Activated naive CD4-positive, alpha-beta T cell treated with anti-CD3 and anti-CD28 coated beads, Interleukin-2, amount 50 U/mL, for 72 hours (primary cell): ENCODE results near the gene PNLDC1. TPM values are rescaled to one million over a fixed set of nuclear protein-coding genes. Genes with fewer than 3 reads are reported as not detected.
"Not testable (repeated sequence)": the region's sequence is repeated elsewhere in the genome, so short reads cannot be mapped to it uniquely, and the experiment has no call there.

Source experiments
- ATAC-seq, 2 donors: fragments of 150-1000 bp; cut with Tn5 transposase; 2 replicates each; pipeline ENCODE4 v1.10.0; 2021; ENCODE audit warnings: mild to moderate bottlenecking in 2 of 2, moderate library complexity in 2 of 2
- DNase-seq, 2 donors: peaks; one replicate each; pipeline ENCODE4 v3.0.0; 2021 to 2022; ENCODE audit warnings: low spot score in 2 of 2
- H3K27ac Mint-ChIP-seq, 2 donors: one replicate each; pipeline ENCODE4 v1.8.0; 2022; ENCODE audit warnings: mild to moderate bottlenecking in 2 of 2, mixed read lengths in 2 of 2
- H3K36me3 Mint-ChIP-seq, 2 donors: one replicate each; pipeline ENCODE4 v1.8.0; 2022; ENCODE audit warnings: mixed read lengths in 2 of 2
- H3K9me3 Mint-ChIP-seq, 2 donors: one replicate each; pipeline ENCODE4 v1.8.0; 2022; ENCODE audit warnings: mixed read lengths in 2 of 2
- total RNA-seq, 2 donors: library from RNA; stranded (reverse); gene quantifications; one replicate each; pipeline ENCODE4 v1.2.3, GENCODE V29; 2022

The PNLDC1 gene
- total RNA-seq, 2 donors from 2014 or later, result 0.35 to 0.80 TPM

DNA sequence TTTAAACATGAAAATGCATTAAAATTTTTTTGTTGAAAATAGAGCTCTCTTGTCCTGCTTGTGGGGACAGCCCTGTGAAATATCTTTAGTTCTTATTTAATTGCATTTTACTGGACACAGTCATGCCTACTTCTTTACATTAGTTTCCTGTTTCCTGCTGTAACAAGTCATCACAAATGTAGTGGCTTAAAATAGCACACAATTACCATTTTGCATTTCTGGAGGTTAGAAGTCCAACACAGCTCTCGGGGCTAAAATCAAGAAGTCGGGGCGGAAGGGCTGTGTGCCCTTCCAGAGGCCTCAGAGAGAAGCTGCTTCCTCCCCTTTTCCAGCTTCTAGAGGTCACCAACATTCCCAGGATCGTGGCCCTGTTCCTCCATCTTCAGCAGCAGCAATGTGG, 29.4 kb downstream of the PNLDC1 start:
- Mint-ChIP-seq H3K27ac (no peak overlapping the region), H3K9me3 (no peaks in the 10 kb centered on the region), H3K36me3 (no peaks in the 10 kb centered on the region)
- no peak for DNase-seq
- ATAC-seq, result no peak

DNA sequence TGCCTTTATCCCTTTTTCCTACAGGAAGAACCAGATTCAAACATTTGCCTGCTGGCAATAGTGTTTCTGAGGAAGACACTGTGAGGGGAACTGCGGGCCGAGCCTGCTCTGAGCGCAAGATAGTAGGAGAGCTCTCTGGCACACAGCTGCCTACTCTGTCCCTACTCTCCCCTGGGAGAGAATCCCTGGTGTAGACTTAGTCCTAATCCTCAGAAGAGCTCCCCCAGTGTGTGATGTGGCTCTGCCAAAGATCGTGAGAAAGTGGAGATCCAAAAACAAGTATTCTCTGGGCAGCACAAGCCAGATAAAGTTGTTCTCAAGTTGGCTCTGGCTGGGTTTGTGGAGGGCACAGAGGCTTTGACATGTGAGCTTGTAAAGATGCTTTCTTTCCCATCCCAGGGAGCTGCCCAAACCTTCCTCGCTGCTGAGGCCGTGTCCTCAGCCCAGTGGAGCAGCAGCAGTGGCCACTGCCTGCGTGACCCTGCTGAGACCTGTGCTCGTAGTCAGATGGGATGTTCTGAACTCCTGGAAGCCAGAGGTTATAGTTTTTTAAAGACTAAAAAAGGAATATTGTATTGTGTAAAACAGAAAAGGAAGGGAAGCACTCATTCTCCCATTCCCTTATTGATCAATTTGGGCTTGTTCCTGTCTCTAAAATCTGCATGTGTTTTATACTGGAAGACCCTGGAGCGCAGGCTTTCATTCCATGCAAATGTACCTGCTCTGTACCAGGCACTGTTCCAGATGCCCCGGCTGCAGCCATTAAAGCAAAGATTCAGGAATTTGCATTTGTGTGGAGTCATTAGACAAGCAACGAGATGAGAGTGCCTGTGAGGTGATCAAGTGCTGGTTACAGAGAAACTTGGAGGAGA, 30.7 kb downstream of the PNLDC1 start:
- DNase-seq (no peak), ATAC-seq (no peak)
- H3K27ac Mint-ChIP-seq, result no peak overlapping the region
- H3K36me3 Mint-ChIP-seq, result no peaks in the 10 kb centered on the region
- no peaks in the 10 kb centered on the region for H3K9me3 Mint-ChIP-seq

DNA sequence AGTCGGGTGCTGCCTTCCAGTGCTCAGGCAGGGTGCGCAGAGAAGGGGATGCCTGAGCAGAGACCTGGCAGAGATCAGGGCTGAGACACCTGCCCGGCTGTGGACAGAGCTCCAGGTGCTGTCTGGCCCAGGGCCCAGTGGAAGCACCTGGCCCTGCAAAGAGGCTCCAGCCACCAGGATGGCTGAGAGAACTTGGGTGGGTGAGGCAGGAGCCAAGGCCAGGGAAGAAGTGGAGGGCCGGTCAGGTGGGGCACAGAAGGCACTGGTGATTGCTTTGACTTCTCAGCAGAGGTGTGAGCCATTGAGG, 31.2 kb downstream of the PNLDC1 start:
- no peak for DNase-seq
- Mint-ChIP-seq H3K9me3 (no peaks in the 10 kb centered on the region), H3K36me3 (no peaks in the 10 kb centered on the region), H3K27ac (no peak overlapping the region)
- no peak for ATAC-seq

DNA sequence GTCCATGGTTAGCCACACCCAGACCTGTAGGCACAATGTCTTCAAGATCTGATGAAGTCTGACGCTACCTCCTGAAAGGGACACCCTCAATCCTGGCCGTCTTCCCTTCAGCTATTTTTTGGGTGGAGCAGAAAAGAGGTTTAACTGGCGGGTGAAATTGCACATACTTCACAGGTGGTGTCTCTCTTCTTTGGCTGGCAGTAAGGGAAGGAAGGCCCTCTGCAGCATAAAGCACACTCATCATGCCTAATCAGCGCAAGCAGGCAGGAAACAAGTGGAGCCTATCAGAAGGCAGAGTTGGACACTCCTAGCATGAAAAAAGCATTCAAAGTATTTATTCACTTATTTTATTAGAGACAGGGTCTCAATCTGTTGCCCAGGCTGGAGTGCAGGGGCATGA, 32.9 kb downstream of the PNLDC1 start:
- ATAC-seq, result no peak
- Mint-ChIP-seq H3K36me3 (no peaks in the 10 kb centered on the region), H3K27ac (no peak overlapping the region), H3K9me3 (no peaks in the 10 kb centered on the region)
- DNase-seq, result no peak

DNA sequence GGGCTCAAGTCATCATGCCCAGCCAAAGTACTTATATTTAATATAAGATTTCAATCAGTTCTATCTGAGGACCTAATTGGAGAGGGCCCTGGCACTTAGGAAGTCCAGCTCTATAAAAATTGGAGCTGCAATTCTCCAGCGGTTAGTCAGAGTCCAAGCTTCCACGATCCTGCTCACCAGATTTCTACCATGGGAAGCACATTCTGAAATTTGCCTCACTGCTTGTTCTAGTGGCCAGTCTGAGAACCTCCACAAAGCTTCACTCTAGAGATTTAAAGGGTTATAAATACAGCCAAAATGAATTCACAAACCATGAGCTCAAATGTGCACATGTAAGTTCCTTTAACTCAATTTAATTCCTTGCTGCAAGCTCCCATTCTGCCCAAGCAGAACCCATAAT, 33.5 kb downstream of the PNLDC1 start:
- H3K27ac Mint-ChIP-seq, result no peak overlapping the region
- DNase-seq, result no peak
- ATAC-seq, result no peak
- no peaks in the 10 kb centered on the region for H3K36me3 Mint-ChIP-seq
- H3K9me3 Mint-ChIP-seq, result no peaks in the 10 kb centered on the region

DNA sequence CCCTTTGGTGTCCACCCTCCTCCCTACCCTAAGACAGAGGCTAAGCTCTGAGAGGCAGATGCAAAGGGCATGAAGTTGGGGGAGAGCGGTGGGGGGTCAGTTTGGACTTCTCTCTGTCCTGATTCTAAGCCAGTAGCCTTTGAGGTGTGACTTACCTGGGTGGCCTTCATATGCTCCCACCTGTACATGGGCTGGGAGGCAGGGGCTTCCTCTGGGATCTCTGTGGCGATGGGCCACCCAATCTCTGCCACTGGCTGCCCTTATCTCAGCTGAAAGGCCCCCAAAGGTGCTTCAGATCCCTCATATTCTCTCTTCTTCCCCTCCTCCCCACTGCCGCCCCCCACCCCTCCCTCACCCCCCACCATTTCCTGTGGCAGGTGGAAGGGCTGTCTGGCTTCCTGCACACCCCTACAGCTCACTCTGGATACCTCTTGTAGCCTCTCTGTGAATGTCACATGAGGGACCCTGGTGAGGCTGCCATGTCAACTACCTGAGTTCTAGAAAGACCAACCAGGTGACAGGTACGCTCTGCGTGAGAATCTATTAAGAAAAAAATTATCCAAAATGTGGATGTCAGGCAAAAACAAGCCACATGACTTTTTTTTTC, 34.0 kb downstream of the PNLDC1 start:
- ATAC-seq (no peak), DNase-seq (no peak)
- Mint-ChIP-seq H3K27ac (no peak overlapping the region), H3K36me3 (no peaks in the 10 kb centered on the region), H3K9me3 (no peaks in the 10 kb centered on the region)

DNA sequence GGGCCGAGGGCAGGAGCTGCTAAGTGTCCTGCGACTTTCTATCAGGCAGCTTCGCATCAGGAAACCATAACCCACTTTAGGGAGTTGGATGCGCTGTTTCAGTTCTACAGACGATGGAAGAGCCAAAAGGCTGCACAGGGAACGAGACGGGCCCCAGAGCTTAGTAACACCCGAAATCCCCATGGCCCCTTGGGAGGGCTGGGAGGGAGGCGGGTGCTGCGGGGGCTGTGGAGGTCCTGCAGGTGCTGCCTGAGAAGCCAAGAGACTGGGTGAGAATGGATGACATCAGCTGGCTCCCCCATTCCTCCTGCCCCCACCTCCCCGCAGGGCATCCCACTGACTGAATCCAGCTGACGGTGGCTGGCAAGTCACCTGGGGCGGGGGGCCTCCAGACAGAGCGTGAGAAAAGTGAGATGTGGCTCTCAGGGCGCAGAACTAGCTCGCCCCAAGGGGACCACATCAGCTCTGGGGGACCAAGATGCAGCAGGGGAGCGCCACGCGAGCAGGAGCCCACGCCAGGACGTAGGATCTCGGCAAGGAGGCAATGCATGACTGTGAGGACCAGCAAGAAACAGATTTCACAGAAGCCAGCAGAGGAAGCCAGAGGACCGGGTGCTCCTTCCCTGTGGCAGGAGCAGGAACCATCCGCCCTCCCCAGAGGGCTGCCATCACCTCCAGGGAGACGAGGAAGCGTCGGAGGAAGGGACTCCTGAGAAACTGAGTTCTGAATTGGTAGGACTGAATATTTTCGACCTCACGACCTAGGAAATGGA, 36.8 kb downstream of the PNLDC1 start:
- ATAC-seq (no peak), DNase-seq (no peak)
- Mint-ChIP-seq H3K9me3 (no peaks in the 10 kb centered on the region), H3K36me3 (no peaks in the 10 kb centered on the region), H3K27ac (no peak overlapping the region)

DNA sequence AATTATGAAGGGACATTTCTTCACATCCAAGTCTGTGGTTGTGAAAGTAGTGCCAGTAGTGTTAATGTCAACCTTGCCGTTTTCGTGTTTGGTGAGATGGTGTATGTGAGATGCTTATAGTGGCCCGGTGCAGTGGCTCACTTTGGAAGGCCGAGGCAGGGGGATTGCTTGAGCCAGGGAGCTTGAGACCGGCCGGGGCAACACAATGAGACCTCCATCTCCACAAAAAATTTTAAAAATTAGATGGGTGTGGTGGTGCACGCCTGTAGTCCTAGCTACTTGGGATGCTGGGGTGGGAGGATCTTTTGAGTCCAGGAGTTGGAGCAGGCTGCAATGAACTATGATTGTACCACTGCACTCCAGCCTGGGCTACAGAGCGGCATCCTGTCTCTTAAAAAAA, 37.4 kb downstream of the PNLDC1 start:
- H3K9me3 Mint-ChIP-seq, result no peaks in the 10 kb centered on the region
- no peak overlapping the region for H3K27ac Mint-ChIP-seq
- no peaks in the 10 kb centered on the region for H3K36me3 Mint-ChIP-seq
- ATAC-seq (no peak), DNase-seq (no peak)

DNA sequence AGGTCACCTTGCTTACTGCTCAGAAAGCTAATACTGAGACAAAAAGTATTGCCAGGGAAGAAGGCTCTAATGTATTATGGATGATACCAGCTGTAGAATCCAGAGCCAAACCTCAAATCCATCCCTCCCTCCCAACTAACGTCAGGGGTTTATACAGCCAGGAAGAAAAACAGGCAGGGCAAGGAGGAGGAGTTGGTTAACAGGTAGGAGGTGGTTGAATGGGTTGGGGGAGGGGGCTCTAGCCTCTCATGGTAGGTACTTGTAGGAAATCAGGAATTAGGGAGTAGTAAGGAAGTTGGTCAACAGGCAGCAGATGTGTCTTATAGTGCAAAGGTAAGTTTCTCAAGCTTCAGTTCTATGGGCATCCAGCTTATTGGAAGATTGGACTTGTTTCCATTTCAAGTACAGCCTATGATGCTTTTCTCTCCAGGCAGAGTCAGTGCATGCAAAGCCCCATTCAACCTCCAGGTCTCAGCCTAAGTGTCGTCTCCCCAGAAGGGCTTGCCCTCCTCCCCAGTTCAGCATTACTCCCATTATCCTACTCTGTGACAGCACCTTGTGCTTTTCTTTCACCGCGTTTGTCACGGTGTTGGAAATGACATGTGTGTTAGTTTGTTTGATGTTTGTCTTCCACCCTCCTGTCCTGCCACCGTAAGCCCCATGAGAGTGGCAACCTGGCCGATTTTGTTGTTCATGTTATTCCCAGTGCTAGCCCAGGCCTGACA, 38.1 kb downstream of the PNLDC1 start:
- no peaks in the 10 kb centered on the region for H3K9me3 Mint-ChIP-seq
- ATAC-seq, result no peak
- H3K36me3 Mint-ChIP-seq, result no peaks in the 10 kb centered on the region
- no peak overlapping the region for H3K27ac Mint-ChIP-seq
- no peak for DNase-seq

DNA sequence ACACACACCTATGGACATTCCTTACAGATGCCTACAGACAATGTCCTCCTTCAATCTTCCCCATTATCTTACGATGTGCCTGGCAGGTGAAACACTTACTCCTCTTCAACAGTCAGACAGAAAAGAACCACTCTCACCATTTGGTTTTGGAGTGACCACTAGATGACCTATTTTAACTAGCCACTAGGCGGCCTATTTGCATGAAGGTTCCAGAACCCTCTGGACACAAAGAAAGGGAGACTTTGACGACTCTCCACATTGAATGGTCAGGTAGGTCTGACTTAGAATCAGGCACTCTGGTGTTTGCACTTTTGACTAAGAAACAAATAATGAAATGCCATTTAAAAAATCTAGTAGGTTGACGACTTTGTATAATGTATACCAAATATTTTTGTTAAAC, 42.0 kb downstream of the PNLDC1 start:
- DNase-seq (no peak), ATAC-seq (no peak)
- Mint-ChIP-seq H3K9me3 (no peaks in the 10 kb centered on the region), H3K27ac (no peak overlapping the region), H3K36me3 (no peaks in the 10 kb centered on the region)

DNA sequence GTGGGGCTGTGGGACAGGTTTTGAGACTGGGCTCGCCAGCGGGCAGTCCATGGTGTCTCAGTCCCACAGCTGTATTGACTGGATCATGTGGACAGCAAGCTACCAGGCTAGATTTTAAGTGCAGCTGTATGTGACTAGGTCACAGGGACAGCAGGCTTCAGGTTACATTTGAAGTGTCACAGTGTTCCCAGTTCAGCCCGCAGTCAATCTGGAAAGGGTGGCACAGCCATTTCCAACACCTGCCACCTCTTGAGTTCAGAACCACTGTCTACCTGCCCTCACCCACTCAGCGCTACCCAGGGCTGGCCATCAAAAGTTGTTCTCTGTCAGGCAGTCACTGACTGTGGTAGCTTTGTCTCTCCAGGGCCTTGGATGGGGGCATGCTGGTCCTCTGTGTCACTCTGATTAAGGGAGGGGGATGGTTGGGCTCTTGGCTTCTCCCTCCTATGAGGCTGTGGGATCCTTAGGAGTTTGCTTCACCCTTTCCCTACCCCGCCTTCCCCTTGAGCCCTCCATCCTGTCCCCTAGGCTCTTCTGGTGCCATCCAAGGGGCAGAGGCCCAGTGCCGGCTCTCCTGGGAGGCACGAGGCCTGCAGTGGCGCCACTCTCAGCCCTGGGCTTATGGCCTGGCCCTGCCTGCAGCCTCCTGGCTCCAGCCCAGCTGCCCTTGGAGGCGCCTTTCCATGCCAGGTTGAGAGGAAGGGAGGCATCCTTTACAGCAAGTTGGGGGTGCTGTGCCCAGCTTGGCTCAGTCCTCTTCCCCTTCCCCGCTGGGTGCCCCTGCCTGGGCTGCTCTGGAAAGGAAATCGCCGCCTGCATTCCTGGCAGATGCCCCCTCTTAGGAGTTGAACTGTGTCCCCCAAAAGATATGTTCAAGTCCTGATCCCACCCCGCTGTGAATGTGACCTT, 44.9 kb downstream of the PNLDC1 start:
- ATAC-seq (no peak), DNase-seq (no peak)
- Mint-ChIP-seq H3K36me3 (peaks cover 5 to 6% of the 10 kb centered on the region in 2 donors), H3K9me3 (peaks cover 0 to 11% of the 10 kb centered on the region in 2 donors), H3K27ac (peak overlapping the region in 1 of 2 donors; percentile 34)

DNA sequence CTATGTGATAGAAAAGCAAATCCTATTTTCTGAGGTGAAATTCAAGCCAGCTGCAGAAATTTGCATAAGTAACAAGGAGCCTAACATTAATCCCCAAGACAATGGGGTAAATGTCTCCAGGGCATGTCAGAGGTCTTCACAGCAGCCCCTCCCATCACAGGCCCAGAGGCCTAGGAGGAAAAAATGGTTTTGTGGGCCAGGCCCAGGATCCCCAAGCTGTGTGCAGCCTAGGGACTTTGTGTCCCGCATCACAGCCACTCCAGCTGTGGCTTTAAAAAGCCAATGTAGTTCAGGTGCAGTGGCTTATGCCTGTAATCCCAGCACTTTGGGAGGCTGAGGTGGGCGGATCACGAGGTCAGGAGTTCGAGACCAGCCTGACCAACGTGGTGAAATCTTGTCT, 48.5 kb downstream of the PNLDC1 start:
- peaks cover 0 to 14% of the 10 kb centered on the region in 2 donors for H3K9me3 Mint-ChIP-seq
- not testable (repeated sequence) for H3K36me3 Mint-ChIP-seq, ATAC-seq, H3K27ac Mint-ChIP-seq, DNase-seq

DNA sequence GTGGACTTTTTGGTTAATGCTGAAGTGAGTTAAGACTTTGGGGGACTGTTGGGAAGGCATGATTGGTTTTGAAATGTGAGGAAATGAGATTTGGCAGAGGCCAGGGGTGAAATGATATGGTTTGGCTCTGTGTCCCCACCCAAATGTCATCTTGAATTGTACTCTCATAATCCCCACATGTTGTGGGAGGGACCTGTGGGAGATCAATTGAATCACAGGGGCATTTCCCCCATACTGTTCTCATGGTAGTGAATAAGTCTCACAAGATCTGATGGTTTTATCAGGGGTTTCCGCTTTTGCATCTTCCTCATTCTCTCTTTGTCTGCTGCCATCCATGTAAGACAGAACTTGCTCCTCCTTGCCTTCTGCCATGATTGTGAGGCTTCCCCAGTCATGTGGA, 49.8 kb downstream of the PNLDC1 start:
- not testable (repeated sequence) for ATAC-seq, DNase-seq, H3K36me3 Mint-ChIP-seq, H3K27ac Mint-ChIP-seq
- peaks cover 0 to 14% of the 10 kb centered on the region in 2 donors for H3K9me3 Mint-ChIP-seq

DNA sequence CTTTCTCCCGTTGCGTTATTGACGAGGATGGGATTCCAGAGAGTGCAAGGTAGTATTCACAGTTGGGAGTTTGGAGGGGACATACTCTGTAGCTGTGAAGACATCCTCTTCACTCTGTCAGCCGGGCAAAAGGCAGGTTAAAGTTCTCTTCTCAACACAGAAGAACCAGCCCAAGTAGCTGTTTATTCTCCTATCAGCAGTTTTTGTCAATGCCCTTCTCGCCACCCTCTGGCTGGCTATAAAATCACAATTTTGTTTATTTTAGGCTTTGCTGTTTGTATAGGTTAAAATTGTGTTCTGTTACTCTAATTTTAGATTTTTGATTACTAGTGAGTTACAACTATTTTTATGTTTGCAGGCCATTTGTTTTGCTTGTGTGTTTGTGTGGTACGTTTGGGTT, 52.8 kb downstream of the PNLDC1 start:
- Mint-ChIP-seq H3K9me3 (peaks cover 0 to 12% of the 10 kb centered on the region in 2 donors), H3K36me3 (peaks cover 4 to 5% of the 10 kb centered on the region in 2 donors), H3K27ac (no peak overlapping the region)
- no peak for ATAC-seq
- DNase-seq, result no peak

DNA sequence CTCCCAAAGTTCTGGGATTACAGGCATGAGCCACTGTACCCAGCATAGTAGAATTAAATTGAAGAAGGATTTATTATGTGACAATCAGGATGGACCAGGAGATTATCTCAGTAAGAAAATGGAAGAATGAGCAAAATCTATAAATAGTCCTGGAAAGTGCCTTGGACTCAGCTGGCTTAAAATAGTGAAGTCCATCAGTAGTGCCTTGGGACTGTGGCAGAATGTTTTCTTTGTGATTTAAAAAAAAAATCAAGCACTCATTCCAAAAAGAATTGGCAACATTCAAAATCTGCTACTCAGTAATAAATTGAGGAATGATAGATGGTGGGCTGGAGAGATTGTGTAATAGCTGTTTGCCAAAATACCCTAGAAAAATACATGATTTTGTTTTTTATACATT, 53.7 kb downstream of the PNLDC1 start:
- DNase-seq (no peak), ATAC-seq (no peak)
- H3K9me3 Mint-ChIP-seq, result peaks cover 0 to 10% of the 10 kb centered on the region in 2 donors
- H3K36me3 Mint-ChIP-seq, result peaks cover 0 to 5% of the 10 kb centered on the region in 2 donors
- no peak overlapping the region for H3K27ac Mint-ChIP-seq

DNA sequence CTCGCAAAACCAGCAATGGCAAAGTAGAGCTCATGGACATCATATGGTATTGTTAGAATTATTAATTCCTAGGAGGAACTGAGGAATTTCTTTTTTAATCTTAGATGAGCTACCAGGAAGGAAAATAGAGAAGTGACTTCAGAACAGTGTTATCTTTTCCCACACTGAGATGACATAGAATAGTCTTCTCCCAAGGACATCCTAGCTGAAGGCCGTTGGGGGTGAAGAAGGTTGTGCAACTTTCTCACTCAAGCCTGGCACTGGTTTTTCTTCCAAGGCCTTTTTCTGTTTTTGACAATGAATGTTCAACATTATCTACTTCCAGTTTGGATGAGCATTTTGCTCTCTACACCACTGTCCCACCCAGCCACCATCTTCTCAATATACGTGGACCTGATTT, 54.9 kb downstream of the PNLDC1 start:
- no peaks in the 10 kb centered on the region for H3K36me3 Mint-ChIP-seq
- DNase-seq, result no peak
- peaks cover 0 to 8% of the 10 kb centered on the region in 2 donors for H3K9me3 Mint-ChIP-seq
- no peak overlapping the region for H3K27ac Mint-ChIP-seq
- no peak for ATAC-seq
